Kidney epithelial cell (primary cell): ENCODE measurements around the gene PGAP3. TPM values are rescaled to one million over a fixed set of nuclear protein-coding genes. Genes with fewer than 3 reads are reported as not detected.

ENCODE experiments used
- DNase-seq: peaks from one replicate; pipeline ENCODE4 v3.0.0-alpha.2; 2010; ENCODE audit warnings: low read depth
- H3K27me3 ChIP-seq: 2 replicates; pipeline ENCODE4 v1.6.0; 2011; ENCODE audit warnings: low read length; ENCODE audit not compliant: control insufficient read depth, insufficient read depth
- H3K36me3 ChIP-seq: 2 replicates; pipeline ENCODE4 v1.5.1; 2011; ENCODE audit warnings: low read length; ENCODE audit not compliant: control insufficient read depth, insufficient read depth
- H3K4me3 ChIP-seq: 2 replicates; pipeline ENCODE4 v1.5.1; 2011; ENCODE audit warnings: low read depth, mild to moderate bottlenecking, control low read depth, low read length
- total RNA-seq: library from RNA; depleted of rRNA; stranded (reverse); fragments of >200 nt; gene quantifications from 2 replicates; pipeline ENCODE4 v1.2.3, GENCODE V29; 2015
- TF ChIP-seq, protein P1 (sequence below): IDR thresholded peaks from 2 replicates; pipeline ENCODE4 v1.5.1; 2011; ENCODE audit warnings: mild to moderate bottlenecking, moderate library complexity, low read length, control low read depth, inconsistent platforms; ENCODE audit not compliant: insufficient read depth, poor library complexity, severe bottlenecking

PGAP3 gene
- total RNA-seq, 1 donor from 2014 or later = 12.5 TPM

DNA sequence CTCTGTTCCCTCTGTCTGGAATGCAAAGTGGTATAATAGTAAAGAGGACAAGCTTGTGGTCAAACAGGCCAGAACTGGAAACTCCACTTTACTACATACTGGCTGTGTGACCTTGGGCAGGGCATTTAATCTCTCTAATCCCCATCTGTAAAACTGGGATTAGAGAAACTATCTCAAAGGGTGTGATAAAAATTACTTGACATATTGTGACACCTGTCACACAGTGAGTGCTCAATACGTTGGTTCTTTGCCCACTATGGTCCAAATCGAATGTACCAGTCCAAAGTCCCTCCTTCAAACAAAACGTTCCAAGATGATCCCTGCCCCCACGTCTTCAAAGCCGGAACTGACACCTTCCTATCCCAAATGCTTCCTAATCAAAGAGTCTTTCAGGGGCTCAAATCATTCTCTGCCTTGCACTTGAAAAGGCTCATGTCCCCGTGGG lies 734 bp downstream of the PGAP3 start:
- peak overlapping the region; percentile 82 for H3K4me3 ChIP-seq
- H3K36me3 ChIP-seq = no peaks in the 10 kb centered on the region
- TF ChIP-seq, protein P1, sequence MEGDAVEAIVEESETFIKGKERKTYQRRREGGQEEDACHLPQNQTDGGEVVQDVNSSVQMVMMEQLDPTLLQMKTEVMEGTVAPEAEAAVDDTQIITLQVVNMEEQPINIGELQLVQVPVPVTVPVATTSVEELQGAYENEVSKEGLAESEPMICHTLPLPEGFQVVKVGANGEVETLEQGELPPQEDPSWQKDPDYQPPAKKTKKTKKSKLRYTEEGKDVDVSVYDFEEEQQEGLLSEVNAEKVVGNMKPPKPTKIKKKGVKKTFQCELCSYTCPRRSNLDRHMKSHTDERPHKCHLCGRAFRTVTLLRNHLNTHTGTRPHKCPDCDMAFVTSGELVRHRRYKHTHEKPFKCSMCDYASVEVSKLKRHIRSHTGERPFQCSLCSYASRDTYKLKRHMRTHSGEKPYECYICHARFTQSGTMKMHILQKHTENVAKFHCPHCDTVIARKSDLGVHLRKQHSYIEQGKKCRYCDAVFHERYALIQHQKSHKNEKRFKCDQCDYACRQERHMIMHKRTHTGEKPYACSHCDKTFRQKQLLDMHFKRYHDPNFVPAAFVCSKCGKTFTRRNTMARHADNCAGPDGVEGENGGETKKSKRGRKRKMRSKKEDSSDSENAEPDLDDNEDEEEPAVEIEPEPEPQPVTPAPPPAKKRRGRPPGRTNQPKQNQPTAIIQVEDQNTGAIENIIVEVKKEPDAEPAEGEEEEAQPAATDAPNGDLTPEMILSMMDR = no peak
- no peak for DNase-seq
- H3K27me3 ChIP-seq = no peaks in the 10 kb centered on the region

DNA sequence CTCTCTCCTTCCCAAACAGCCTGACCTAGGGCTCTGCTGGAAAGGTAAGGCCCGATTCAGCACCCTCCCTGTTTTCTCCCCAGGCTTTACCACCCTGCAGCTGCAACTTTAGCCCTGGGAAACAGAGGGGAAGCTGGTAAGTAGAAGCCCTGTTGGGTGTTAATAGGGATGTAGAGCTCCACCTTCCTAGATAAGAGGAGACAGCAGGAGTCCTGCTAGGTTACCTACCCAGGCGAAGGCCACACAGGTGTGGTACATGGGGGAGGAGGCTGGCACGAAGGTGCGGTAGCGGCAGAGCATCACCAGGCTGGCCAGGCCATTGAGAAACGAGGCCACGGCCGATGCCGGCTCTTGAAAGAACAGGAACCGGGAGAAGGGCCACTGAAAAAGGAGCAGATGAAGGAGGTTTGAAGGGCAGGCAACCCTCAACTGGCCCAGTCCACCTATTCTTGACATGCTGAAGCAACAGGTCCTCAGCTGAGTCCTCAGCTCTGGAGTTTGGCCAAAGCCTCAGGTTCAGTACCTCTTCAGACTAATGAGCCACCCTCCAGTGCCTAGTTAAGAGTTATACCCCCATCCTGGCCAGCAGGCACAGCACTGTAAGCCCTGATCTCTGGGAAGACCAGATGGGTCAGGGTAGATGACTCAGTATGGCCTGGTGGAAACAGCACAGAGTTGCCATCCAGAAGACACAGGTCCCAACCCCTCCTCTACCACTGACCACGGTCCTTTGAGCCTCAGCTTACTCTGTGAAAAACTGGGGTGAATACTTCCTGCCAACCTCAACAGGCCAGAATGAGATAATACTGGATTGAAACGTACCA lies 3.3 kb downstream of the PGAP3 start:
- DNase-seq = no peak
- Histone ChIP-seq H3K36me3 (no peaks in the 10 kb centered on the region), H3K27me3 (no peaks in the 10 kb centered on the region), H3K4me3 (no peak overlapping the region)
- TF ChIP-seq, protein P1 = no peak

DNA sequence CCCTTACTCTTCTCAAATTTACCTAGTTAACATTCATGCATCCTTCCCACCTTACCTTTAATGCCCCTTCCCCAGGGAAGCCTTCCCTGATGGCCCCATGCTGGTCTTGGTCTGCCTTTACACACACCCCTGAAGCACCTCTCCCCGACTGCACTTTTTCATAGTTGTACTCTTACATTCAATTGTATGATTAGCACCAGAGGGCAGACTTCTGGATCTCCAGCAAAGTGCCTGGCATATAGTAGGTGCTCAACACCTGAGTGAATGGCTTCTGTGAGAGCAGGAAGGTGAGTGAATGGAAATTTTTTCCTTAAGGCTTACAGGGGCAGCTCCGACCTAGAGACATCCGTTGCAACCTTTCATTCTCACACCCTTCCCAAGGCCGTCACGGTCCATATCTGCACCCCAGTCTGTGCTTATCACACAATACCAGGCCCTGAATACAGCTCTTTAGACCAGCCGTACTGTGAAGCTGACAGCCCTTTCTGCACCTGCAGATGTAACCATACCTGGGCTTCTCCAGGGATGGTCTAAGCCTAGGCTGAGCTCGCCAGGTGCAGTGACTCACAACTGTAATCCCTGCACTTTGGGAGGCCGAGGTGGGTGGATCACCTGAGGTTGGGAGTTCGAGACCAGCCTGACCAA lies 4.4 kb downstream of the PGAP3 start:
- H3K4me3 ChIP-seq = no peak overlapping the region
- TF ChIP-seq, protein P1 = no peak
- H3K27me3 ChIP-seq = no peaks in the 10 kb centered on the region
- H3K36me3 ChIP-seq = no peaks in the 10 kb centered on the region
- no peak for DNase-seq

DNA sequence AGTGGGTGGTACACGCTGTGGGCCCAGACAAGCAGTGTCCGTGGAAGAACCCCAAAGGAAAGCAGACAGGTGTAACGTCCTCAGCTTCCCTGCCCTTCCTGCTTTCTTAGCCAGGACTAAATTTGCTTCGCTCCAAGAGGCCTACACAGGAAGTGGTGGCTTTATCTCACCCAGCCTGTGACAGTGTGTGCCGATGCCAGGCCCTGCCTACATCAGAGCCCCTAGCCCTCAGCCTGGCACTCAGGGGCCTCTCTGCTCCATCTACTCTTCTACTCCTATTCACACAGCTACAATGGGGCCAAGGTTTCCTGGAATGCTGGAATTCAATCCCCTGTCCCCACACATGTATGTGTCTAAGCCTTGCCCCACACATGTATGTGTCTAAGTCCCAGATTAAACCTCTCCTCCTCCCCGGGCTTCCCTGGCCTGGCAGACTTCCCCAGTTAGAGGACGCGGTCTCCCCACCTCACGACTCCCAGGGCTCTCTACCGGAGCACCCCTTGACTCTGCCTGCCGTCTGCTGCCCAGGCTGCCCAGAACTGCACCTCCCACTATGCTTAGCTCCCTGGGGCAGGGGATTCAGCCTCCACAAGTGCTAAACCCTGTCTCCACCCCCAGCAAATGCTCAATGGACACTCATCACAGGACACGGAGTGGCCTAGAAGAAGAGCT lies 8.2 kb downstream of the PGAP3 start:
- TF ChIP-seq, protein P1 = no peak

DNA sequence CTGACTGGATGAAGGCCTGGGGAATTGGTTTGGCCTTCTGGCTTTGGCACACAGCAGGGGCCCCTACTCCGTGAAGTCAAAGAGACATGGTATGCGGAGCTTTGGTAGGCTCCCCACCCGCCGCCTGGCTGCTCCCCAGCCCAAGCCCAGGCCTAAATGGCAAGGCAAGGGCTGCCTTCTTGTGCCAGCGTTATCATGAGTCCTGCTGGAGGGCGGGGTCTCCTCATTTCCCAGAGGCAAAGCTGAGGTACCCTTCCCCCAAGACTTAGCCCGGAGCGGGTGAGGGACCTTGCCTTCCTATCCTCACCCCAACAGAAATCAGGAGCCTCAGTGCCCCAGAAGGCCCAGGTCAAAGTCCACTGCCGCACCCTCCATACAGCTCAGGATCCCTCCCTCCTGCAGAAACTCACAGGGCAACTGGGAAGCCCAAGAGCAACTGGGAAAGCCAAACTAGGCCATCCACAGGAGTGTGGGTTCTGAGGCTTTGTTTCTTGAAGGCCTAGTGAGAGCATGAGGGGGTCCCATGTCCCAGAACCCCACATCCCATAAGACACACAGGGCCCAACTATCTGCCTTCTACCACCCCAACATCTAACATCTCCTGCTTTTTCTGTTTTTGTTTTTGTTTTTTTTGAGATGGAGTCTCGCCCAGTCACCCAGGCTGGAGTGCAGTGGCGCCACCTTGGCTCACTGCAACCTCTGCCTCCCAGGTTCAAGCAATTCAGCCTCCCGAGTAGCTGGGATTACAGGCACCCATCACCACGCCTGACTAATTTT lies 9.3 kb downstream of the PGAP3 start:
- TF ChIP-seq, protein P1 = no peak
- no peak for DNase-seq
- no peak overlapping the region for H3K4me3 ChIP-seq

More for the DNA sequence above, 8.2 kb downstream of the PGAP3 start:
- H3K4me3 ChIP-seq = no peak overlapping the region
- no peaks in the 10 kb centered on the region for H3K27me3 ChIP-seq
- no peaks in the 10 kb centered on the region for H3K36me3 ChIP-seq
- no peak for DNase-seq

More for the DNA sequence above, 9.3 kb downstream of the PGAP3 start:
- Histone ChIP-seq H3K36me3 (no peaks in the 10 kb centered on the region), H3K27me3 (no peaks in the 10 kb centered on the region)
